GM12801 (cell line): ENCODE measurements around the gene FBN2.

Source experiments
- CTCF ChIP-seq: IDR thresholded peaks from one replicate; pipeline ENCODE4 v1.5.1; 2011; ENCODE audit warnings: control low read depth; ENCODE audit not compliant: insufficient read length; ENCODE audit errors: extremely low read depth

The FBN2 gene

GRCh38 chr5:128538000-128538249, at the start of gene FBN2:
Gene FBN2, minus strand, starts transcription at chr5:128538245. Its CDS starts 642 bp downstream, at chr5:128537603.
- no peak for TF ChIP-seq CTCF

- no peak for TF ChIP-seq CTCF
Observed at GRCh38 chr5:128587275-128587674, 49.2 kb upstream of the FBN2 start.

- no peak for TF ChIP-seq CTCF
Observed at GRCh38 chr5:128586848-128587247, 48.8 kb upstream of the FBN2 start.

- TF ChIP-seq CTCF: no peak
Observed at GRCh38 chr5:128579639-128580038, 41.6 kb upstream of the FBN2 start.

GRCh38 chr5:128579093-128579492, 41.0 kb upstream of the FBN2 start:
- no peak for TF ChIP-seq CTCF

GRCh38 chr5:128574041-128574440, 36.0 kb upstream of the FBN2 start:
- TF ChIP-seq CTCF: no peak

GRCh38 chr5:128572930-128573319, 34.9 kb upstream of the FBN2 start:
- no peak for TF ChIP-seq CTCF
